GM23338 (cell line): ENCODE measurements around the gene BRICD5. TPM values are rescaled to one million over a fixed set of nuclear protein-coding genes. Genes with fewer than 3 reads are reported as not detected.

ENCODE experiments used
- ATAC-seq: fragments of 200-7000 bp; cut with Tn5 transposase; 3 replicates; pipeline ENCODE4 v1.9.1; 2020
- DNase-seq: peaks from one replicate; pipeline ENCODE4 v3.0.0-alpha.2; 2015; ENCODE audit warnings: low spot score
- H2AFZ ChIP-seq: fragments of 200-600 bp; sonication (generic); 2 replicates; pipeline ENCODE4 v1.8.0; 2016; ENCODE audit warnings: antibody characterized with exemption, mild to moderate bottlenecking, moderate library complexity
- H3F3A ChIP-seq: fragments of 200-600 bp; sonication (generic); replicated peaks from 2 replicates; pipeline ENCODE4 v1.8.0; 2017; ENCODE audit warnings: antibody characterized with exemption, mixed run types, low read depth
- H3K27ac ChIP-seq: fragments of 200-600 bp; sonication (generic); 2 replicates; pipeline ENCODE4 v1.6.1; 2016; ENCODE audit warnings: low read depth
- H3K27me3 ChIP-seq: fragments of 200-600 bp; sonication (generic); 2 replicates; pipeline ENCODE4 v1.8.0; 2016; ENCODE audit warnings: mild to moderate bottlenecking, mixed run types, moderate library complexity; ENCODE audit not compliant: insufficient read depth
- H3K36me3 ChIP-seq: fragments of 200-600 bp; sonication (generic); 2 replicates; pipeline ENCODE4 v1.8.0; 2016; ENCODE audit warnings: mild to moderate bottlenecking; ENCODE audit not compliant: insufficient read depth
- H3K4me1 ChIP-seq: fragments of 200-600 bp; sonication (generic); 2 replicates; pipeline ENCODE4 v1.8.0; 2016; ENCODE audit warnings: mild to moderate bottlenecking, moderate library complexity; ENCODE audit not compliant: insufficient read depth
- H3K4me2 ChIP-seq: fragments of 200-600 bp; sonication (generic); 2 replicates; pipeline ENCODE4 v1.7.1; 2017; ENCODE audit warnings: mixed run types
- H3K4me3 ChIP-seq: fragments of 200-600 bp; sonication (generic); 2 replicates; pipeline ENCODE4 v1.6.1; 2016; ENCODE audit warnings: mixed run types
- H3K79me2 ChIP-seq: fragments of 200-600 bp; sonication (generic); replicated peaks from 2 replicates; pipeline ENCODE4 v1.8.0; 2017; ENCODE audit warnings: mild to moderate bottlenecking; ENCODE audit not compliant: insufficient read depth
- H3K9me2 ChIP-seq: fragments of 200-600 bp; sonication (generic); 2 replicates; pipeline ENCODE4 v1.8.0; 2017; ENCODE audit not compliant: insufficient read depth
- H4K20me1 ChIP-seq: fragments of 200-600 bp; sonication (generic); replicated peaks from 2 replicates; pipeline ENCODE4 v1.8.0; 2017; ENCODE audit warnings: mild to moderate bottlenecking; ENCODE audit not compliant: insufficient read depth
- H3K27ac Mint-ChIP-seq: 2 replicates; pipeline ENCODE4 v1.8.0; 2020; ENCODE audit warnings: inconsistent platforms, mild to moderate bottlenecking, moderate library complexity, mixed read lengths
- H3K27me3 Mint-ChIP-seq: 3 replicates; pipeline ENCODE4 v1.8.0; 2022; ENCODE audit warnings: low read depth, mild to moderate bottlenecking, moderate library complexity, mixed read lengths, inconsistent platforms; ENCODE audit not compliant: insufficient read depth, poor library complexity
- H3K36me3 Mint-ChIP-seq: 3 replicates; pipeline ENCODE4 v1.8.0; 2021; ENCODE audit warnings: low read depth, mild to moderate bottlenecking, inconsistent platforms, moderate library complexity, mixed read lengths
- H3K4me1 Mint-ChIP-seq: 3 replicates; pipeline ENCODE4 v1.8.0; 2020; ENCODE audit warnings: mild to moderate bottlenecking, inconsistent platforms, mixed read lengths
- H3K4me3 Mint-ChIP-seq: 3 replicates; pipeline ENCODE4 v1.8.0; 2021; ENCODE audit warnings: moderate library complexity, mild to moderate bottlenecking, inconsistent platforms, mixed read lengths
- H3K9me3 Mint-ChIP-seq: 3 replicates; pipeline ENCODE4 v1.8.0; 2020; ENCODE audit warnings: moderate library complexity, mild to moderate bottlenecking, inconsistent platforms, mixed read lengths
- CREB1 ChIP-seq: fragments of 250-450 bp; sonication (Bioruptor Pico); IDR thresholded peaks from 2 replicates; pipeline ENCODE4 v1.5.0; 2020; ENCODE audit warnings: low read depth, mild to moderate bottlenecking, moderate library complexity
- EZH2 ChIP-seq: fragments of 200-600 bp; sonication (generic); IDR thresholded peaks from one replicate; pipeline ENCODE4 v1.8.0; 2017; ENCODE audit warnings: antibody characterized with exemption, mild to moderate bottlenecking, low read depth; ENCODE audit not compliant: unreplicated experiment
- EZH2phosphoT487 ChIP-seq: fragments of 200-600 bp; sonication (generic); IDR thresholded peaks from one replicate; pipeline ENCODE4 v1.8.1; 2018; ENCODE audit warnings: antibody characterized with exemption; ENCODE audit not compliant: unreplicated experiment
- JUNB ChIP-seq: IDR thresholded peaks from one replicate; pipeline ENCODE4 v1.6.1; 2016; ENCODE audit warnings: antibody characterized with exemption; ENCODE audit not compliant: unreplicated experiment
- NANOG ChIP-seq: IDR thresholded peaks from 2 replicates; pipeline ENCODE4 v1.6.1; 2016; ENCODE audit warnings: antibody characterized with exemption, borderline replicate concordance
- POLR2AphosphoS5 ChIP-seq: IDR thresholded peaks from 2 replicates; pipeline ENCODE4 v1.6.1; 2016; ENCODE audit warnings: antibody characterized with exemption, low read depth
- STAT1 ChIP-seq: IDR thresholded peaks from one replicate; pipeline ENCODE4 v1.6.1; 2016; ENCODE audit warnings: antibody characterized with exemption; ENCODE audit not compliant: unreplicated experiment
- ZNF114 ChIP-seq: fragments of 250-450 bp; sonication (Bioruptor Pico); IDR thresholded peaks from 2 replicates; pipeline ENCODE4 v1.5.0; 2020; ENCODE audit warnings: mild to moderate bottlenecking, moderate library complexity
- ZNF331 ChIP-seq: fragments of 250-450 bp; sonication (Bioruptor Pico); IDR thresholded peaks from 2 replicates; pipeline ENCODE4 v1.5.0; 2020; ENCODE audit warnings: low read depth, mild to moderate bottlenecking, moderate library complexity
- polyA plus RNA-seq: library from polyadenylated mRNA; unstranded; fragments of >200 nt; fragmentation: Nextera tagmentation; extraction: Ambion mirVana; gene quantifications from 2 replicates; pipeline ENCODE4 v1.2.1, GENCODE V29; 2016
- total RNA-seq: library from RNA; depleted of rRNA; stranded (reverse); fragments of >200 nt; shearing (Covaris generic); gene quantifications from 2 replicates; pipeline ENCODE4 v1.2.3, GENCODE V29; 2014
- TF ChIP-seq, protein P1 (sequence below): IDR thresholded peaks from 2 replicates; pipeline ENCODE4 v1.6.1; 2016; ENCODE audit warnings: antibody characterized with exemption
- TF ChIP-seq, protein P2 (sequence below): IDR thresholded peaks from one replicate; pipeline ENCODE4 v1.6.1; 2018; ENCODE audit warnings: antibody characterized with exemption; ENCODE audit not compliant: unreplicated experiment
- TF ChIP-seq, protein P3 (sequence below): fragments of 250-450 bp; sonication (Bioruptor Pico); IDR thresholded peaks from 2 replicates; pipeline ENCODE4 v1.5.0; 2020; ENCODE audit warnings: mild to moderate bottlenecking, moderate library complexity

Gene BRICD5
- total and polyA plus RNA-seq, 2 experiments from 2014 or later, result 5.3 to 6.3 TPM

DNA sequence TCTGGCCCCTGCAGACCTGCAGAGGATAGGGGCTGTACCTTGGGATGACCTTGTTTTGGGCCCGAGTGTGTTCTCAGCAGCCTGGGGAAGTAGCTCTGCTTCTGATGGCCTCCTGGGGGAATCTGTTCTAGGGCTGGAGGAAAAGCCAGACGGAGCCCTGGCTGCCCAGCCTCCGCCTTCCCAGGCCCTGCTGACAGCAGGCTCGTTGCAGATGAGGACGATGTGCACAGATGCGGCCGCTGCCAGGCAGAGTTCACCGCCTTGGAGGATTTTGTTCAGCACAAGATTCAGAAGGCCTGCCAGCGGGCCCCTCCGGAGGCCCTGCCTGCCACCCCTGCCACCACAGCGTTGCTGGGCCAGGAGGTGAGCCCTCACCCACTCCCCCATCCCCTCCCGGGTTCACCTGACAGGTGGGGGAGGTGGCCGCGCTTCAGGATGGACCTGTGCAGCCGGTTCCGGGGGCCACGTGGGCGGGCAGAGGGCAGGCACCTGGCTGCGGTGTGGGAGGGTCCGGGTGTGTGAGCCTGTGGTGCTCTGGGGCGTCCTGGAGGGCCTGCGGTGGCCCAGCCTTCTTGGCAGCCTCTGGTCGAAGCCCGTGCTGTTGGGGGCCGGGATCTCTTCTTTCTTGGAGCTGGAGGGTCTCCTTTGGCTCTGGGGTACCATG lies 17.6 kb upstream of the BRICD5 start:
- H3K27me3 ChIP-seq, result no peaks in the 10 kb centered on the region
- Mint-ChIP-seq H3K4me3 (no peak overlapping the region), H3K36me3 (peaks cover 6% of the 10 kb centered on the region; the same call in 2 of the 3 replicates), H3K4me1 (no peaks in the 10 kb centered on the region; the same call in 2 of the 3 replicates), H3K27ac (no peak overlapping the region), H3K27me3 (peaks cover 14% of the 10 kb centered on the region), H3K9me3 (no peaks in the 10 kb centered on the region)
- no peaks in the 10 kb centered on the region; the same call in 1 of the 2 replicates for H3K4me1 ChIP-seq
- H3K9me2 ChIP-seq, result no peaks in the 10 kb centered on the region
- H2AFZ ChIP-seq, result no peak overlapping the region
- no peak overlapping the region for H3K4me2 ChIP-seq
- H3K27ac ChIP-seq, result no peak overlapping the region
- H3K79me2 ChIP-seq, result peaks cover 44% of the 10 kb centered on the region
- H3F3A ChIP-seq, result peaks cover 5% of the 10 kb centered on the region; the same call in 1 of the 2 replicates
- peaks cover 5% of the 10 kb centered on the region for H4K20me1 ChIP-seq
- no peak overlapping the region for H3K4me3 ChIP-seq
- DNase-seq, result no peak
- H3K36me3 ChIP-seq, result 0 out of 2 replicates have a peak, but pooled peaks cover 5% of the 10 kb centered on the region
- TF ChIP-seq POLR2AphosphoS5 (no peak), CREB1 (CRISPR knock-in tag) (no peak), ZNF114 (CRISPR knock-in tag) (no peak), ZNF331 (CRISPR knock-in tag) (no peak), STAT1 (no peak), NANOG (no peak), EZH2 (no peak), JUNB (no peak), EZH2phosphoT487 (no peak)
- TF ChIP-seq, protein P1, sequence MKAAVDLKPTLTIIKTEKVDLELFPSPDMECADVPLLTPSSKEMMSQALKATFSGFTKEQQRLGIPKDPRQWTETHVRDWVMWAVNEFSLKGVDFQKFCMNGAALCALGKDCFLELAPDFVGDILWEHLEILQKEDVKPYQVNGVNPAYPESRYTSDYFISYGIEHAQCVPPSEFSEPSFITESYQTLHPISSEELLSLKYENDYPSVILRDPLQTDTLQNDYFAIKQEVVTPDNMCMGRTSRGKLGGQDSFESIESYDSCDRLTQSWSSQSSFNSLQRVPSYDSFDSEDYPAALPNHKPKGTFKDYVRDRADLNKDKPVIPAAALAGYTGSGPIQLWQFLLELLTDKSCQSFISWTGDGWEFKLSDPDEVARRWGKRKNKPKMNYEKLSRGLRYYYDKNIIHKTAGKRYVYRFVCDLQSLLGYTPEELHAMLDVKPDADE, result no peak
- TF ChIP-seq, protein P2, sequence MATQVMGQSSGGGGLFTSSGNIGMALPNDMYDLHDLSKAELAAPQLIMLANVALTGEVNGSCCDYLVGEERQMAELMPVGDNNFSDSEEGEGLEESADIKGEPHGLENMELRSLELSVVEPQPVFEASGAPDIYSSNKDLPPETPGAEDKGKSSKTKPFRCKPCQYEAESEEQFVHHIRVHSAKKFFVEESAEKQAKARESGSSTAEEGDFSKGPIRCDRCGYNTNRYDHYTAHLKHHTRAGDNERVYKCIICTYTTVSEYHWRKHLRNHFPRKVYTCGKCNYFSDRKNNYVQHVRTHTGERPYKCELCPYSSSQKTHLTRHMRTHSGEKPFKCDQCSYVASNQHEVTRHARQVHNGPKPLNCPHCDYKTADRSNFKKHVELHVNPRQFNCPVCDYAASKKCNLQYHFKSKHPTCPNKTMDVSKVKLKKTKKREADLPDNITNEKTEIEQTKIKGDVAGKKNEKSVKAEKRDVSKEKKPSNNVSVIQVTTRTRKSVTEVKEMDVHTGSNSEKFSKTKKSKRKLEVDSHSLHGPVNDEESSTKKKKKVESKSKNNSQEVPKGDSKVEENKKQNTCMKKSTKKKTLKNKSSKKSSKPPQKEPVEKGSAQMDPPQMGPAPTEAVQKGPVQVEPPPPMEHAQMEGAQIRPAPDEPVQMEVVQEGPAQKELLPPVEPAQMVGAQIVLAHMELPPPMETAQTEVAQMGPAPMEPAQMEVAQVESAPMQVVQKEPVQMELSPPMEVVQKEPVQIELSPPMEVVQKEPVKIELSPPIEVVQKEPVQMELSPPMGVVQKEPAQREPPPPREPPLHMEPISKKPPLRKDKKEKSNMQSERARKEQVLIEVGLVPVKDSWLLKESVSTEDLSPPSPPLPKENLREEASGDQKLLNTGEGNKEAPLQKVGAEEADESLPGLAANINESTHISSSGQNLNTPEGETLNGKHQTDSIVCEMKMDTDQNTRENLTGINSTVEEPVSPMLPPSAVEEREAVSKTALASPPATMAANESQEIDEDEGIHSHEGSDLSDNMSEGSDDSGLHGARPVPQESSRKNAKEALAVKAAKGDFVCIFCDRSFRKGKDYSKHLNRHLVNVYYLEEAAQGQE, result no peak
- TF ChIP-seq, protein P3, sequence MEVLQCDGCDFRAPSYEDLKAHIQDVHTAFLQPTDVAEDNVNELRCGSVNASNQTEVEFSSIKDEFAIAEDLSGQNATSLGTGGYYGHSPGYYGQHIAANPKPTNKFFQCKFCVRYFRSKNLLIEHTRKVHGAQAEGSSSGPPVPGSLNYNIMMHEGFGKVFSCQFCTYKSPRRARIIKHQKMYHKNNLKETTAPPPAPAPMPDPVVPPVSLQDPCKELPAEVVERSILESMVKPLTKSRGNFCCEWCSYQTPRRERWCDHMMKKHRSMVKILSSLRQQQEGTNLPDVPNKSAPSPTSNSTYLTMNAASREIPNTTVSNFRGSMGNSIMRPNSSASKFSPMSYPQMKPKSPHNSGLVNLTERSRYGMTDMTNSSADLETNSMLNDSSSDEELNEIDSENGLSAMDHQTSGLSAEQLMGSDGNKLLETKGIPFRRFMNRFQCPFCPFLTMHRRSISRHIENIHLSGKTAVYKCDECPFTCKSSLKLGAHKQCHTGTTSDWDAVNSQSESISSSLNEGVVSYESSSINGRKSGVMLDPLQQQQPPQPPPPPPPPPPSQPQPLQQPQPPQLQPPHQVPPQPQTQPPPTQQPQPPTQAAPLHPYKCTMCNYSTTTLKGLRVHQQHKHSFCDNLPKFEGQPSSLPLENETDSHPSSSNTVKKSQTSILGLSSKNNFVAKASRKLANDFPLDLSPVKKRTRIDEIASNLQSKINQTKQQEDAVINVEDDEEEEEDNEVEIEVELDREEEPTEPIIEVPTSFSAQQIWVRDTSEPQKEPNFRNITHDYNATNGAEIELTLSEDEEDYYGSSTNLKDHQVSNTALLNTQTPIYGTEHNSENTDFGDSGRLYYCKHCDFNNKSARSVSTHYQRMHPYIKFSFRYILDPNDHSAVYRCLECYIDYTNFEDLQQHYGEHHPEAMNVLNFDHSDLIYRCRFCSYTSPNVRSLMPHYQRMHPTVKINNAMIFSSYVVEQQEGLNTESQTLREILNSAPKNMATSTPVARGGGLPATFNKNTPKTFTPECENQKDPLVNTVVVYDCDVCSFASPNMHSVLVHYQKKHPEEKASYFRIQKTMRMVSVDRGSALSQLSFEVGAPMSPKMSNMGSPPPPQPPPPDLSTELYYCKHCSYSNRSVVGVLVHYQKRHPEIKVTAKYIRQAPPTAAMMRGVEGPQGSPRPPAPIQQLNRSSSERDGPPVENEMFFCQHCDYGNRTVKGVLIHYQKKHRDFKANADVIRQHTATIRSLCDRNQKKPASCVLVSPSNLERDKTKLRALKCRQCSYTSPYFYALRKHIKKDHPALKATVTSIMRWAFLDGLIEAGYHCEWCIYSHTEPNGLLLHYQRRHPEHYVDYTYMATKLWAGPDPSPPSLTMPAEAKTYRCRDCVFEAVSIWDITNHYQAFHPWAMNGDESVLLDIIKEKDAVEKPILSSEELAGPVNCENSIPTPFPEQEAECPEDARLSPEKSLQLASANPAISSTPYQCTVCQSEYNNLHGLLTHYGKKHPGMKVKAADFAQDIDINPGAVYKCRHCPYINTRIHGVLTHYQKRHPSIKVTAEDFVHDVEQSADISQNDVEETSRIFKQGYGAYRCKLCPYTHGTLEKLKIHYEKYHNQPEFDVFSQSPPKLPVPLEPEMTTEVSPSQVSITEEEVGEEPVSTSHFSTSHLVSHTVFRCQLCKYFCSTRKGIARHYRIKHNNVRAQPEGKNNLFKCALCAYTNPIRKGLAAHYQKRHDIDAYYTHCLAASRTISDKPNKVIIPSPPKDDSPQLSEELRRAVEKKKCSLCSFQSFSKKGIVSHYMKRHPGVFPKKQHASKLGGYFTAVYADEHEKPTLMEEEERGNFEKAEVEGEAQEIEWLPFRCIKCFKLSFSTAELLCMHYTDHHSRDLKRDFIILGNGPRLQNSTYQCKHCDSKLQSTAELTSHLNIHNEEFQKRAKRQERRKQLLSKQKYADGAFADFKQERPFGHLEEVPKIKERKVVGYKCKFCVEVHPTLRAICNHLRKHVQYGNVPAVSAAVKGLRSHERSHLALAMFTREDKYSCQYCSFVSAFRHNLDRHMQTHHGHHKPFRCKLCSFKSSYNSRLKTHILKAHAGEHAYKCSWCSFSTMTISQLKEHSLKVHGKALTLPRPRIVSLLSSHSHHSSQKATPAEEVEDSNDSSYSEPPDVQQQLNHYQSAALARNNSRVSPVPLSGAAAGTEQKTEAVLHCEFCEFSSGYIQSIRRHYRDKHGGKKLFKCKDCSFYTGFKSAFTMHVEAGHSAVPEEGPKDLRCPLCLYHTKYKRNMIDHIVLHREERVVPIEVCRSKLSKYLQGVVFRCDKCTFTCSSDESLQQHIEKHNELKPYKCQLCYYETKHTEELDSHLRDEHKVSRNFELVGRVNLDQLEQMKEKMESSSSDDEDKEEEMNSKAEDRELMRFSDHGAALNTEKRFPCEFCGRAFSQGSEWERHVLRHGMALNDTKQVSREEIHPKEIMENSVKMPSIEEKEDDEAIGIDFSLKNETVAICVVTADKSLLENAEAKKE (CRISPR knock-in tag), result no peak
- no peak for ATAC-seq
